Stimulated activated CD8-positive, alpha-beta memory T cell treated with anti-CD3 and anti-CD28 coated beads, Interleukin-4, amount 100 ng/mL, for 1 hour (primary cell): ENCODE measurements around the gene COL3A1.

Experiments used
- DNase-seq, 2 donors: peaks; one replicate each; pipeline ENCODE4 v3.0.0-alpha.2; 2020; ENCODE audit warnings: low read depth in 2 of 2, low spot score in 1 of 2

Gene COL3A1

DNA sequence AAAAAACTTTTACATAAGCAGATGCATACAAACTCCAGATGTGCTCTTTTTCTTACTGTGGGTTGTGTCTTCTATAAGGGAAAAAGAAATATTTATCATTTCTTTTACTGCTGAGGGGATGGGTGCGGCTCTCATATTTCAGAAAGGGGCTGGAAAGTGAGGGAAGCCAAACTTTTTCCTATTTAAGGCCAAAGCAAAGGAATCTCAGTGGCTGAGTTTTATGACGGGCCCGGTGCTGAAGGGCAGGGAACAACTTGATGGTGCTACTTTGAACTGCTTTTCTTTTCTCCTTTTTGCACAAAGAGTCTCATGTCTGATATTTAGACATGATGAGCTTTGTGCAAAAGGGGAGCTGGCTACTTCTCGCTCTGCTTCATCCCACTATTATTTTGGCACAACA is at the start of gene COL3A1:
Gene COL3A1, plus strand, starts transcription at position 210 of the 400 bp plus-strand sequence. Its CDS starts 117 bp downstream, at position 327.
- DNase-seq: no peak

DNA sequence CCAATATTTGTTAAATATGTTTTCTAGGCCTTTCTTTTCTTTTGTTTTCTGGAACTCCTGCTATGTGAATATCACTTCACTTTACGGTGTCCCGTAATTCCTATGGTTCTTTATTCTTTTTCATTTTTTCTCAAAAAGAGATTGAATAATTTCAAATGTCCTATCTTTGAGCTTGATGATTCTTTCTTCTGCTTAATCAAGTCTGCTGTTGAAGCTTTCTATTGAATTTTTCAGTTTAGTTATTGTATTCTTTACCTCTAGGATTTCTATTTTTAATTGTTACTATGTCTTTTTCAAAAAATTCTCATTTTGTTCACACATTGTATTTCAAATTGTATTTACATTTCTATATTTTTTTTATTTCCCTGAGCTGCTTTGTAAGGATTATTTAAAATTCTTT is 45.5 kb upstream of the COL3A1 start:
- no peak for DNase-seq

DNA sequence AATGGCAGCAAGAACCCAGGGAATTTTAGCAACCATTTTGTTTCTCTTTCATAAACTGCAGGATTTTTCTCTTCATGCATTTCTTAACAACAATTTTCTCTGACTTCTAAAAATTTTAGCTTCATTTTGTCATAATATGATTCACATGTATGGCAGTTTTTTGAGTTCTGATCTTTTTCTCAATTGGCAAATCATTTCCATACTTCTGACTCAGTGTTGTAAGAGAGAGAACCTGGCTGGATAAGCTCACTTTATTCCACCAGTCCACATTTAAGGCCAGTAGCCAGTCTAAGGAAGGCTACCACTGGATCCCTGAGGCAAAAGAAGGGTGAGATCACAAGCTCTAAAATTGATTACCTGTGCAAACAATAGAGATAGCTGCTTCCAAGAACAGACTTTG is 42.8 kb upstream of the COL3A1 start:
- DNase-seq: no peak

DNA sequence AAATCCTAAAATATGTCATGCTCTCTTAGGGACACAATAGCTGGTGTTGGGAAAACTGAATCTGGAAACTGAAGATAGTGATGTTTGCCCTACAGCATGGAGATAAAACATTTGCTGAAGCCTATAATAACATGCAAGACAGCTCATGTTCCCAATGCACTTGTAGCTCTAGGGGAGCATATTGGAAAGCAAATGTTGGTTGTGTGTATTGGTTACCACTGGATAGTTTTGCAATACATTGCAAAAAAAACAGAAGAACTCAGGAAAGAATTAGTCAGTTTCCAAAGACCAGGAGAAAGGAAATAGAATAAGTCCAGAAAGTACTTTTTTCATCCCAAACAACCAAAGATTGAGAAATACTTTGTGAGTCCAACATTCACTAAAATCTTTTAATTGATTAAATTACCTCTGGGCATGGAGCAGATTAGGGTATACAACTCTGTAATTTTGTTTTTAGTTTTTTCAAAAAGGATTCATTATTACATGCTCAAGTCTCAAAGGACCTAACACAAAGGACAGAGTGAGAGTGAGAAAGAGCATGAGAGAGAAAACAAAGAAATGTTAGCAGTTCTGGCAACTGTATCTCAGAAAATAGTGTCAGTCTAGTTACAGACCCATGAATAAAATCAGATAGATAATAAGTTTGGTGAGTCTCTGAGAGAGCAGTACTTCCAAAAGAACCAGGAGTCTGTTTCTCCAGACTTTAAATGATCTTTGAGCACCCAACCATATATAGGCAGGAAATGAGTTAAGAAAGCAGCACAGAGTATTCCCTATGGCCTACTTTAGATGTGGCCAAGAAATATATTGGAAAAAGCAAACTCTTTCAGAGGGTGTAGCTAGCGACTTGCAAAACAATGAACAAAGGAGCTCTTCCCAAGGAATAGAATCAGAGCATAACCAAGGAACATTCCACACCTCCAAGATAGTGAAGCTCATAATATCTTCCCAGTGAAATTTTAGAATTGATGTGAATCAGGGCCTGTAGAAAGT is 36.6 kb upstream of the COL3A1 start:
- no peak for DNase-seq

DNA sequence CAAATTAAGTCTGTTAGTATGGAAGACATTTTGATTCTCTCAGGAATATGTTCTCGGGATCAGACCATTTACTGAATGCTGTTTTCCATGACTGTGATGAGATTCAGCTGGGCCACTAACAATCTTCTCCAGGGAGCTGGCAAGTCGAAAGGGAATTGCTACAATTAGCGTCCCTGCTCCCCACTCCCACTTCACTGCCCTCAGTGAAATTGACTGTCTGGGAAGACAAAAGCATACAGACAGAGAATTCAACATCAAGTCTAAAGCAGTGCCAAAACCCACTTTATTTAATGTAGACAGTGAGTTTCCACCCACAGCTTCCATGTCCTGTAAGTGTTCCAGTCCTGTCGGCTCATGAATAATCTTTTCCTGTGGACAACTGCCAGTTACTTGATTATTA is 34.0 kb upstream of the COL3A1 start:
- no peak for DNase-seq

DNA sequence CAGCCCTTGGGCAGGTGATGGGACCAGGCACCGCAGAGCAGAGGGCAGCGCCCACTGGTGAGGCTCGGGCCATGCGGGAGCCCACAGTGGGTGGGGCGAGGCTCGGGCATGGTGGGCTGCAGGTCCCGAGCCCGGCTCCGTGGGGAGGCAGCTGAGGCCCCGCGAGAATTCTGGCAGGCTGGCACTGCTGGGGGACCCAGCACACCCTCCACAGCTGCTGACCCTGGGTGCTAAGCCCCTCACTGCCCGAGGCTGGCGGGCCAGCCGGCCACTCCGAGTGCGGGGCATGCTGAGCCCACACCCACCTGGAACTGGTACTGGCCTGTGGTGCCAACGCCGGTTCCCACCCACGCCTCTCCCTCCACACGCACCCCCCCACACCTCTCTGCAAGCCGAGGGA is 29.7 kb upstream of the COL3A1 start:
- no peak for DNase-seq

DNA sequence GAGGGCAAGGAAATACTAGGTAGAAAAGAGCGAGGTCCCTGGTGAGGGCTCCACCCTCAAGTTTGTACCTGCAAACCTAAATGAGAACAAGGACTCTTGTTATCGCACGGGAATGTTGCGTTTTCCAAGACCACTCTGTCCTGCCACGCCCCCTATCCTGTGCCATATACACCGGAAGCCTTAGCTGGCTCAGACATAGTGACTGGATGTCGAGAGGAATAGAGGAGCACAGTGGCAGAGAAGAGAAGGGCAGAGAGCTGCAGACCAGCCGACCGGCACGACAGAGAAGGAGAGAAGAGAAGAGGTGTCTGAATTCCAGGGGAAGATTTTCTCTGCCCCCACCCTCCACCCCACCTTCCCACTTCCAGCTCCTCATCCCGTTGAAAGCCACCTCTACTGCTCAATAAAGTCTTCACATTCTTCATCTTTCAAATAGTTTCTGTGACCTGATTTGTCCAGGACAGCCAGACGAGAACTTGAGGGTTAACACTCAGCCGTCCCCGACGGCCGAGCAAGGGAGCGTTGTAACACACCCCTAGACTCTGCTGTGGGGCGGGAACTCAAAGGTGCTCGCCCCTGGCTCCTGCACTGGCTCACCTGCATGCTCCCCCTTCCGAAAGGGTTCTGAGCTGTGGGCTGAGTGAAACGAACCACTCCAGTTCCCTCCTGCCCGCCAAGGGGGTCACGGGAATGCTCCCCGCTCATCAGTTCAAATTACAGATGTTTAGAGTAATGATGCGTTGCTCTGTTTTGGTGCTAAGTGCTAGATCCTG is 24.9 kb upstream of the COL3A1 start:
- DNase-seq: no peak

DNA sequence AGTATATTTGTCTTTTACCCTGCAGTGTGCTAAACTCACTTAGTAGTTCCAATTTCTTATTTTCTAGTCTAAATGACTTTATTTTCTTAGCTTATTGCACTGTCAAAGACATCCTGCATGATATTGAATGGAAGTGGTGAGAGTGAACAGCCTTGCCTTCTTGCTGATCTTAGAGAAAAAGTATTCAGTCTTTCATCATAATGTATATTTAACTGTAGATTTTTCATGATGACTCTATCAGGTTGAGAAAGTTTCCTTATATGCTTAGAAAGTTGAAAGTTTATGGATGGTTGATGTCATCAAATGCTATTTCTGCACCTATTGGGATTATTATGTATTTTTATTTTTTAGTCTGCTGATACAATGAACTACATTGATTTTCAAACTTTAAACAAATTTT is 21.3 kb upstream of the COL3A1 start:
- DNase-seq: no peak

DNA sequence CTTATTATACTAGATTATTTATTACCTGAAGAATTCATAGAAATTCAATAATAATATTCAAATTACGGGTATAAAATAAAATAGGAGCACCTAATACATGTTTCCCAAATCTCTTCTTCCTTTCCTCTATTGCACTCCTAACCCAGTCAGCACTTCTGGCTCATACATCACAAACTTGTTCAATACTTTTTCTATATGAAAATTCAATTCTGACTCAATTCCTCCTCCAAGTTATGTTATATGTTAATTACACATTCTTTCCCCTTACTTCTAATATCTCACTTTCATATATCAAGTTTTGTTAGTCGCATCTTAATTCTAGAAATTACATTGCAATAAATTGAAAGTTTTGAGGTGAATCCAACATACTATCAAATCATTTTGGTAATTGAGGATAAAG is 17.9 kb upstream of the COL3A1 start:
- no peak for DNase-seq

DNA sequence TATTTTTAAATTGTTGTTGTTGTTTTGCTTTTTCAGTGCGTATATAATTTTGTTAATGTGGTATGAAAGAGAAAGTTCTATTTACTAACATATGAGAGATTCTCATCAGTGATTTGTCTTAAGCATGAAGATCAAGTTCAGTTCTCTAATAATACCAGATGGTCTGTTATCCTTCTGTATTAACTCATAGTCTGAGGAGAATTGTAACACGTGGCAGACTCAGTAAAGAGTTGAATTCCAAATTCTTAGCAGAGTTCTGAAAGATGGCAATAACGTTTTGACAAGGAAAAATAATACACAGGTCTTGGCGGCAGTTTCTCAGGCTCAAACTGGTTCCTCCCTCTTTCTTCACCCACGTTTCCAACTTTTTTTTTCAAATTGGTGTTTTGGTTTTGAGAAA is 17.2 kb upstream of the COL3A1 start:
- DNase-seq: no peak

DNA sequence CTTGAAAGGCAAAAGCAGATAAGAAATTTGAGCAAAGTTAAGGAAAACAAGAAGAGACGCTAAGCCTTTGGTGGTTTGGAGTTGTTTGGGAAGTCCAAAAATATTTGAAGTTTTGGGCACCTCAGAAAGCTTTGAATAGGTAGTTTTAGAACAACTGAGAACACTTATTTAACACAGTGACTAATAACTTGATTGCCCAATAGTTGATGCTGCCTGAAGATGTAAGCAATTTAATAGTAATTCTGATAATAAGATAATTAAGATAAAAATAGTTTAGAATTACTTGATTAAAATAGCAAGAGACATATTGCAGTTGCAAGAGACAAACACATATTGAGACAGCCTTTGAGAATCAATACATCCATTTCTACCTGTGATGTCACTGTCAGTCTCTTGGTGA is 16.5 kb upstream of the COL3A1 start:
- DNase-seq: no peak

DNA sequence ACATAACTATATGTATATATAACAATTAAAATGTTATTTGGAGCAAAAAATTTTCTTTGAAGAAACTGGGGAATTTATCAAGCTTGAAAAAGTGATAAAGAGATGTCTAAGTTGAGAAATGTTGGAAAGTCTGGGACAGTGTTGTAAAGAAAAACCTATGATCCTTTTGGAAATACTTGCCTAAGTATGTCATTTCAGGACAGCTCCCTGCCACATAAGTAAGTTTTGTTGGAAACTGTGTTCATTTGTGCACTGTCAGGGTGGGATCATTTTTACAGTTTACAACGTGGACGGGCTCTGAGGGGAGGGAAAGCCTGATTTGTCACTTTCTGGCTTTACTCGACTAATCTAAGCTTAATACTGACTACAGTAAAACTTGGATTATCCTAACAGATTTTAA is 10.4 kb upstream of the COL3A1 start:
- DNase-seq: no peak

DNA sequence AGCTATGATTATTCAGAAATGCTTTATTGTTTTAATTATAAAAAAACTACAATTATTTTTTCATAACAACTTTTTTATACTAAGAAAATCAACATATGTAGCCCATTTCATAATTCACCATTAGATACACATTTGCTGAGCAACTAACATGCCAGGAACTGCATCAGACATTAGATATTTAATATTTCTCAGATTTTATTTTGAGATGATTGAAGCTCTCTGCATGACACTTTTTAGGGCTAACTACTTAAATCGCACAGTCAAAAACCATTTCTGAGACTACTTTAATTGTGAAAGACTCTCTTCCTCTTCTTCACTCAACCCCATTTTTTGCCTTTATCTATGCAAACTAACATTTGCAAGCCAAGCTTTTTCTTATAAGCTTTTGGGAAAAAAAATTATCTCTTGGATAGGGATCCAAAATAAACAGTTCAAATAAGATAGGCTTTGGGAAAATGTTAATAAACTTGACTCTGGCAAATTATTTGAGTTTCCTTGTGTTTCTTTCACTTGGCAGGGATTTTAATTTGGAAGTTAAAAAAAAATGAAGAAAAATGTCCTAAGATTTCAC is 9.1 kb upstream of the COL3A1 start:
- DNase-seq: no peak

DNA sequence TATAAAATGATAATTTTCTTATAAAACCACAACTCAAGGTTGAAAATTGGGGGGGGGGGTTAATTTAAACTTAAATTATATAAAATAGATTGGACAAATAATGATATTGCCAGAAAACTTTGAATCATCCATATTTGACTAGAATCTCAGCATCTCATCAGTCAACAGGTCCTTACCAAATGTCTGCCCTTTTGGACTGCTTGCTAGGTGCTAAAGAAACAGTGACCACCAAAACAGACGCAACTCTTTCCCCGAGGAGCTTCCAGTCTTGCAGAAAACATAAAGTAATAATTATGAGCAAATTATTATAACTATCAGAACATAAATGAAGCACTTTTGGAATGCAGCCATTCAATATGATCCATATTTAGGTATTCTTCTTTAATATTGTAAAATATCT is 8.6 kb upstream of the COL3A1 start:
- DNase-seq: no peak

DNA sequence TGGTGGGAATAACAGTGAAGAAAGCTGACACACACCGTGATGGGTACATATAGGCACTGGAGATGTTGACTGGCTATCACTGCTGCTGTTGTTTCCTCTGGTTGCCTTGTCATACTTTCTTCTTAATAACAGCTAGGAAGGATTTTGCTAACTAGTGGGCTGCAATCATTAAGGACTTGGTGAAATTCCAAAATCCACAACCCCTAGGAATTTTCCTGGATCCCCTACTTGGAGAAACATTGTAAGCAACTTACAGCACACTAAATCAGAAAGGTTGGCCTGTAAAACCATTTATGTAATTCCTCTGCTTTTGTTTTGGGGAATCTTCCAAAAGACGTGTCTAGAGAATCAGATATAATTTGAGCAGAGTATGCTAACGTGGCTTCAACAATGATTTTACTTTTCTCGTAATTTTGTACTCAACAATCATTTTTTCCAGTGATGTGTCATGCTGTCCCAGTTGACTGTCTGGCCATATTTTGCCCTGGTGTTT is 8.0 kb upstream of the COL3A1 start:
- no peak for DNase-seq

DNA sequence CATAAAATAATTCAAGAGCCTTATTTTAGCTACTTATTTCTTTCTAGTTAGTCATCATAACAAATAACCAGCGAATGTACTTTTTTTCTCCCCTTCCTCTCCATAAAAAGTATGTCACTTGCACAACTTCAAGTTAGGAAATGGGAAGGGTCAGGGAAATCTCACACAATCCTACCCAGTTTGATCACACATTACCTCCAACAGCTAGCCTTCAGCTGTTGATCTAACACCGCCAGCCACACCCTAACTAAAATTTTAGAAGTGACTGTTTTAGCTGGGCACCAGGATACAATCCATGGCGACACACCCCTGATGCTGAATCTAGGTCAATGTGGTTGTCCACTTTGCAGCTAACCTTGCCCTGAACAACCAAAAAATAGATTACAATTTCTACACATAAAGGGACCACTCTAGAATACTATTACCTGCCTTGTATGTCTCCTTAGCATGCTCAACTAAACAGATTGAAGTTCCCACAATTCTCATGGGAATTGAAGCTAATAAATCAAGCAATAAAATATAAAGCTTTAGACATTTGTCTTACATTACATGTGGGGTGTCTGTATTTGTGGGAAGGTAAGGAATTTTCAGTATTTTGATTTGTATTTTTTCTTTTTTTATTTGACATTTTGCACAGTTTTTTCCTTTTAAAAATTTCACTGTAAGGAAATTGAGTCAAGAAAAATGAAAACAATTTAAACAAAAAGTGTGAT is 7.3 kb upstream of the COL3A1 start:
- DNase-seq: no peak

DNA sequence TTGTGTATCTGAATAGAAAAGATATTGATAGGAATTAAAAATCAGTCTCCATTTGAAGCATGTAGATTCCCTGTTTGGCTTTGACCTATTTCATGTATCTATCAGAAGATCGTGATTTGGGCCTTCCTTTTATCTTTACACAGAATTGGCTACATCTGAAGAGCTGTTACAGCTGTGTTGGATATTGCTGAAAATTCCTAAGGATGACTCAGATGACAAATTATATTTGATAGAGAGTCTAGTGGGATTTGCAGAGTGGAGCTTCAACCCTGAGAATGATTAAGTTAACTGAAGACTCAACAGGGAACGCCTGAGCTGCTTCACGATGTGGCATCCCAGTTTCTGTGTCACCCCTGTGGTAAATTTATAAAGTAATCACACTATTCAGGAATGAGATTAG is 4.9 kb upstream of the COL3A1 start:
- no peak for DNase-seq

DNA sequence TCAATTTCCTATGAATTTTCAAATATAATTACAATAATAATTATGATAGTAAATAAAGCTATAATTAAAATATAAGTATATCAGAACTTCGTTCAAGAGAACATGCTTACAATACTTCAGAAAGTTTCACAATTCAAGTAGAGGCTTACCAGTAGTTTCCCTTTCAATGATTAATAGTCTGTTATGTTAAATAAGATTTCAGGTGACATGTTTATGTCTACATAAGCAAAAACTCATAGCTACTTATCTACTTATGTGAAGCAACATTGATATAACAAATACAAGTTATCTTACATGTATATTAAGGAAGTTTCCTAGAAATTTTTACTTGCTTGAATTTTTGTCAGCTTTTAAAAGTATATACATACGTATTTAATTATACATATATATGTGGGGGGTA is 4.5 kb upstream of the COL3A1 start:
- DNase-seq: no peak

DNA sequence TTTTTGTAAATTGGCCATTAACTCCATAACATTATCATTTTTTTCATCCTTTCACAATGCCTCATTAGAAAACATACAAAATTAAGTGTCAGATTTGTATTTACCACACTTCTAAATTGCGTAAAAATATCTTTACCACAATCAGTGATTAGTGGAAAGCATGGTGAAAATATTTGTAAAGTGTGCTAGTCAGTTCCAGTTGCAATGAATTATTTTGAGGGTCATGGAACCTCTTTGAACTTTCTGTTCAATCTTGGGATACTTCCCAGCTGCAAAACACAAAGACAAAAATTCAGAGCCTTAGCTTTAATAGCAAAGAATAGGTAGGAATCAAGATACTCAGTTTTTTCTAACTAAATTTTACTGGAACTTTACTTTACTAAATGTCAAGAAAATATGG is 4.0 kb upstream of the COL3A1 start:
- DNase-seq: no peak

DNA sequence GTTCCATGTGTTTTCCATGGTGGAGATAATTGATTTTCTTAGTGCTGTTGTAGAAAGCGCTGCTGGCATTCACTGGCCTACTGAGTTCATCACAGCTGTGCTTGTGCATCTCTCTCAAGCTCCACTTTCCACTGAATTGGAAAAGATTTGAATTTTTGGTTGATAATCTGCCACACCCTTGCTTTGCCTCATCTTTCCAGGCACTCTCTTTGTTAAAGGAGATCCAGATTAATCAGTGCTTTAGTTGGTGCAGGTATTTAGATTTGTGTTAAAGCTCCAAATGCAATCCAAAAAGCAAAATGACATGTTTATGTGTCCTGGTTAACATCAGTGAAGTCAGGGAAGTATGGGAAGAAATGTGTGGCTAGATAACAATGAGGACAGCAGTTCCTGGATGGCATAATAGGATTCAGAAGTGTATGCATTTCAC is 2.7 kb upstream of the COL3A1 start:
- DNase-seq: no peak

DNA sequence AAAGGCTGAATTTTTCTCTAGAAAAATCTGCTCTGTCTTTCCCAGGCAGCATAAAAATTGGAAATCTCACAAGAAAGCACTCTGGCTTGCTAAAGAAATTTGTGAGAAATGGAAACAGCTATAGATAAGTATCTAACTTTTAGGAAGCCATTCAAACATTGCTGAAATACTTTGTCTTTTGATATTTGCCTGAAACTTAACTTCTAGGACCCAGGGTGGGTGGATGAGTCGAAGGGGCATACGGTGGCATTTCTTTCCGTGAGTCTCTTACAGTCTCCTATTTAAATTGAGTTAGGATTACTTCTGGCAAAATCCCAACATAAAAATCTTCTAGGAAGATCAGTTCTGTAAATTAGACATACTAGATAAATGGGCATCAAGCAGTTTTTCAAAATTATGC is 532 bp upstream of the COL3A1 start:
- no peak for DNase-seq
